Measurements from ENCODE around the gene MUC4.

The MUC4 gene

GRCh38 chr3:195847055-195847950 lies 35.6 kb upstream of the MUC4 start:
- Histone ChIP-seq H3K4me3 (no peak overlapping the region), H3K27ac (no peak overlapping the region)
- DNase-seq (ENCODE audit: low spot score): no peak
- TF ChIP-seq CTCF (IDR thresholded peaks at IDR 0.05): no peak

GRCh38 chr3:195845483-195845882 lies 33.8 kb upstream of the MUC4 start:
- DNase-seq (ENCODE audit: low spot score): no peak
- no peak for TF ChIP-seq CTCF (IDR thresholded peaks at IDR 0.05)
- no peak overlapping the region for H3K4me3 ChIP-seq
- no peak overlapping the region for H3K27ac ChIP-seq

- H3K27ac ChIP-seq: no peak overlapping the region
- TF ChIP-seq CTCF (IDR thresholded peaks at IDR 0.05): no peak
- H3K4me3 ChIP-seq: no peak overlapping the region
- DNase-seq (ENCODE audit: low spot score): no peak
Observed at GRCh38 chr3:195844671-195845218, 33.0 kb upstream of the MUC4 start.

- DNase-seq (ENCODE audit: low spot score): no peak
- Histone ChIP-seq H3K27ac (no peak overlapping the region), H3K4me3 (no peak overlapping the region)
- TF ChIP-seq CTCF (IDR thresholded peaks at IDR 0.05): no peak
Observed at GRCh38 chr3:195839260-195840010, 27.7 kb upstream of the MUC4 start.

GRCh38 chr3:195838714-195839113 lies 27.0 kb upstream of the MUC4 start:
- H3K27ac ChIP-seq: no peak overlapping the region
- no peak for DNase-seq (ENCODE audit: low spot score)
- TF ChIP-seq CTCF (IDR thresholded peaks at IDR 0.05): no peak

GRCh38 chr3:195836476-195837135 lies 24.9 kb upstream of the MUC4 start:
- H3K4me3 ChIP-seq: no peak overlapping the region
- H3K27ac ChIP-seq: no peak overlapping the region
- no peak for DNase-seq (ENCODE audit: low spot score)
- no peak for TF ChIP-seq CTCF (IDR thresholded peaks at IDR 0.05)

More at GRCh38 chr3:195838714-195839113, 27.0 kb upstream of the MUC4 start:
- no peak overlapping the region for H3K4me3 ChIP-seq

All from coronary artery (tissue), 2 donors.